GM12873 (cell line): Measurements from ENCODE around the gene NNMT.

Experiments
- CTCF ChIP-seq: IDR thresholded peaks from 2 replicates; pipeline ENCODE4 v1.5.1; 2012; ENCODE audit warnings: low read depth, mild to moderate bottlenecking, moderate library complexity, low read length, control low read depth; ENCODE audit not compliant: insufficient read depth; ENCODE audit errors: missing control alignments

Gene NNMT

GRCh38 chr11:114253771-114254170 is 42.4 kb upstream of the NNMT start:
- TF ChIP-seq CTCF: no peak

GRCh38 chr11:114254571-114255146 is 41.5 kb upstream of the NNMT start:
- no peak for TF ChIP-seq CTCF

GRCh38 chr11:114255289-114255688 is 40.9 kb upstream of the NNMT start:
- no peak for TF ChIP-seq CTCF

GRCh38 chr11:114256176-114256966 is 39.8 kb upstream of the NNMT start:
- no peak for TF ChIP-seq CTCF

GRCh38 chr11:114256967-114257286 is 39.3 kb upstream of the NNMT start:
- no peak for TF ChIP-seq CTCF

GRCh38 chr11:114257621-114258558 is 38.3 kb upstream of the NNMT start:
- TF ChIP-seq CTCF: no peak

- TF ChIP-seq CTCF: no peak
Observed at GRCh38 chr11:114258696-114259095, 37.5 kb upstream of the NNMT start.
